Transverse colon (tissue), 4 donors: ENCODE results near the gene ZNF362. TPM values are rescaled to one million over a fixed set of nuclear protein-coding genes. Genes with fewer than 3 reads are reported as not detected.

Experiments used
- DNase-seq: peaks from one replicate; pipeline ENCODE4 v3.0.0-alpha.2; 2019
- H3K27ac ChIP-seq, 4 donors: fragments of 200-600 bp; sonication (generic); 2 replicates each; pipeline ENCODE4 v1.5.1; 2016 to 2018; ENCODE audit warnings: inconsistent platforms in 4 of 4
- H3K27me3 ChIP-seq: fragments of 200-600 bp; sonication (generic); 2 replicates; pipeline ENCODE4 v1.5.1; 2017; ENCODE audit warnings: inconsistent platforms
- H3K36me3 ChIP-seq, 4 donors: fragments of 200-600 bp; sonication (generic); 2 replicates each; pipeline ENCODE4 v1.5.1; 2017 to 2019; ENCODE audit warnings: inconsistent platforms in 4 of 4
- H3K4me1 ChIP-seq, 4 donors: fragments of 200-600 bp; sonication (generic); 2 replicates each; pipeline ENCODE4 v1.5.1; 2017 to 2020; ENCODE audit warnings: inconsistent platforms in 4 of 4
- H3K4me3 ChIP-seq, 4 donors: fragments of 200-600 bp; sonication (generic); 1 replicate in 1 of 4; 2 replicates in 3 of 4; pipeline versions ENCODE4 v1.5.1 to v1.6.1; 2017 to 2019; ENCODE audit warnings: inconsistent platforms in 4 of 4
- H3K9me3 ChIP-seq, 2 donors: fragments of 200-600 bp; sonication (generic); 2 replicates each; pipeline ENCODE4 v1.5.1; 2017 to 2019; ENCODE audit warnings: inconsistent platforms in 2 of 2
- CTCF ChIP-seq, 5 experiments: fragments of 200-600 bp in 3 of 5; fragments of 450-650 bp in 2 of 5; sonication (generic) in 3 of 5; IDR thresholded peaks; 1 replicate in 2 of 5; 2 replicates in 3 of 5; pipeline ENCODE4 v1.5.1; 2016 to 2017; ENCODE audit warnings: antibody characterized with exemption in 5 of 5, inconsistent platforms in 3 of 5, mild to moderate bottlenecking in 2 of 5, moderate library complexity in 1 of 5
- EP300 ChIP-seq: sonication (generic); formaldehyde crosslinking; IDR thresholded peaks from one replicate; pipeline ENCODE4 v1.6.1; 2017; ENCODE audit warnings: antibody characterized with exemption, low read depth
- POLR2A ChIP-seq: fragments of 450-650 bp; IDR thresholded peaks from one replicate; pipeline ENCODE4 v1.6.1; 2016; ENCODE audit warnings: antibody characterized with exemption, mild to moderate bottlenecking, moderate library complexity
- POLR2AphosphoS5 ChIP-seq, 3 donors: sonication (generic); formaldehyde crosslinking; IDR thresholded peaks; one replicate each; pipeline ENCODE4 v1.6.1; 2016; ENCODE audit warnings: antibody characterized with exemption in 3 of 3
- WGBS, 2 donors: methylation state at CpG; one replicate each; pipeline ENCODE4 v1.1.5; 2018; ENCODE audit warnings: low coverage in 1 of 2; 5-methylcytosine and 5-hydroxymethylcytosine counted together
- in situ Hi-C, 4 donors: fragments of 200-750 bp; cut with MboI; loops; one replicate each; pipeline versions ENCODE4 v1.15.0 to v1.15.1; 2017; ENCODE audit warnings: low sequenced_read_pairs in 3 of 4, low pct_ligation_motif_present in 1 of 4, low pct_unique_long_range_greater_than_20kb in 1 of 4
- intact Hi-C: fragments of 100-400 bp; cut with DNase I; formaldehyde crosslinking; loops from one replicate; pipeline ENCODE4 v1.15.1; 2023; ENCODE audit warnings: low total_unique reads
- total RNA-seq, 4 donors: library from RNA; depleted of rRNA; stranded (reverse); fragments of >200 nt; gene quantifications; one replicate each; pipeline ENCODE4 v1.1.0, GENCODE V29; 2016

Gene ZNF362
- total RNA-seq, 4 donors from 2014 or later: 7.9 to 121 (median 12.1) TPM

DNA sequence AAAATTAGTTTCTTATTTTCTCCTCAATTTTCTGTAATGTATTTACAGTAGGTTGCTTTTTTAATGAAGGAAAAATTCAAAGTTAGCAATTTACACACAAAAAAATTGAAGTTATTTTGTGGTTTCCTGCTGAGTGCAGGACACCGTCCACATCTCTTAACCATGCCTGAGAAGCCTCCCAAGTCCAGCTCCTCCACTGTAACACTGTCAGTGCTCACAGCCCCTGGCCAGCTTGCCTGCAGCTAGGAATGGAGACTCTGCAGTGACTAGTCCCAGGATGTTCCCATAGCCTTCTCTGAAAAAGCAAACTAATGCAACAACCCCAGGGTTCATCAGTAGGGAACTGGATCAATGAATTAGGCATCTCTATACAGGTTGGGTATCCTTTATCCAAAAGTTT, 61.1 kb downstream of the ZNF362 start:
- Histone ChIP-seq H3K27ac (no peak overlapping the region), H3K36me3 (no peaks in the 10 kb centered on the region), H3K27me3 (no peaks in the 10 kb centered on the region), H3K9me3 (no peaks in the 10 kb centered on the region), H3K4me3 (no peak overlapping the region), H3K4me1 (no peaks in the 10 kb centered on the region)
- TF ChIP-seq POLR2A (no peak), EP300 (no peak), POLR2AphosphoS5 (IDR thresholded peaks at IDR 0.05) (no peak), CTCF (IDR thresholded peaks at IDR 0.05) (no peak)
- in situ Hi-C loops: no loop called here
- 67 to 72% methylated on average over 1 of the region's 1 CpG for WGBS, 2 donors
- no peak for DNase-seq
- intact Hi-C loops: no loop called here

DNA sequence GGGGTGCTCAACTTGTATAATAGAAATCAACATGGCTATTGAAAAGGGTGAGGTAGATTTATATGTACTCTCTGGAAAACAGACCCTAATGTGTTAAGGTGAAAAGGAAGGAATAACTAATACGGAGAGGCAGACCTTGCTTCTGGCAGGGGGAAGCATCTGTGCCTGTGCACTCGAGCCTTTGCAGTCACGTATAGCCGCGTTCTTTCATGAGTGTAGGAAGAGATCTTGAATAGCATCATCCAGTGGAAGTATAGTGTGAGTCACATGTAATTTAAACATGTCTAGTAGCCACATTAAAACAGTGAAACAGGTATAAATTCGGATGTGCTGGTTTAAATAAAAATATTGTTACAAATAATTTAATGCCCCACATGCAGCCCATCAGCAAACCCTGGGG, 61.7 kb downstream of the ZNF362 start:
- Histone ChIP-seq H3K9me3 (no peaks in the 10 kb centered on the region), H3K4me1 (no peaks in the 10 kb centered on the region), H3K4me3 (no peak overlapping the region), H3K27ac (no peak overlapping the region), H3K27me3 (no peaks in the 10 kb centered on the region), H3K36me3 (peaks cover 0 to 4% (median 0%) of the 10 kb centered on the region in 4 donors)
- TF ChIP-seq POLR2AphosphoS5 (IDR thresholded peaks at IDR 0.05) (no peak), EP300 (no peak), POLR2A (no peak), CTCF (IDR thresholded peaks at IDR 0.05) (no peak)
- intact Hi-C loops (no loop called here), in situ Hi-C loops (no loop called here)
- no peak for DNase-seq
- WGBS, 2 donors: 63 to 68% methylated on average over 6 of the region's 6 CpGs

GRCh38 chr1:33319186-33319948, 63.1 kb downstream of the ZNF362 start:
- no peak overlapping the region for H3K27ac ChIP-seq
- in situ Hi-C loops: no loop called here
- H3K4me1 ChIP-seq: no peaks in the 10 kb centered on the region
- TF ChIP-seq POLR2AphosphoS5 (IDR thresholded peaks at IDR 0.05) (no peak), POLR2A (no peak), EP300 (no peak), CTCF (IDR thresholded peaks at IDR 0.05) (no peak)
- intact Hi-C loops: no loop called here
- H3K4me3 ChIP-seq: no peak overlapping the region
- no peaks in the 10 kb centered on the region for H3K9me3 ChIP-seq
- DNase-seq: no peak
- H3K27me3 ChIP-seq: no peaks in the 10 kb centered on the region
- H3K36me3 ChIP-seq: peaks cover 0 to 18% (median 4%) of the 10 kb centered on the region in 4 donors
- 77 to 88% methylated on average over 3 to 9 of the region's 9 CpGs for WGBS, 2 donors

DNA sequence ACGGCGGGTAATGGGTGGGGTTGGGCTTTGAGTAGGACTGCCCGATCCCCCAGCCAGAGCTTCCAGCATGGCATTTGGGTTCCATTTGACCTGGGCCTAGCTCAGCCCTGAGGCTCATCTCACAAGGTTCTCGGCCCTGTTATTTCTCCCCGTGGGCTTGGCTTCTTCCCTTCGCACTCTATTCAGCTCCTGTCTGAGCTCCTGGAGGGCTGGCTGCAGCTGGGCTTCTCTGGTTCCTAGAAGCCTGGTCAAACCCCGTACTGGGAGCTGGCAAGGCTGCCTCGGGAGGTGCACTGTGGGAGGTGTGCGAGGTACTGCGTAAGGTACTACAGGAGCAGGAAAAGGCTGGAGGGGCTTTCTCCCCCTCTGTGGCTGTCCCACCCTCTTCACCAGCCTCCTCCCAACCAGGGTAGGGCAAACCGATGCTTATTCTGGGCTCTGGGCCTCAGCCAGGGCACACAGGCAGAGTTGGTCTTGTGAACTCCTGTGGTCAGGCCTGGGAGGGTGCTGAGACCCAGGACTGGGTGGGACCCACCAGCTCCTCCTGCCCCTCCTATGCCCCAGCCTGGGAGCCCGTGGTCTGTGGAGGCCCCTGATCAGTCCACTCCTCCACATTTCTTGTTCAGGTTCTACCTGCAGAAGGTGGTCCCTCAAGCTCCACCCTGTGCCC, 63.8 kb downstream of the ZNF362 start:
- Histone ChIP-seq H3K36me3 (peaks cover 0 to 25% (median 8%) of the 10 kb centered on the region in 4 donors), H3K9me3 (no peaks in the 10 kb centered on the region), H3K27ac (no peak overlapping the region), H3K4me3 (no peak overlapping the region), H3K4me1 (no peaks in the 10 kb centered on the region), H3K27me3 (no peaks in the 10 kb centered on the region)
- no peak for DNase-seq
- intact Hi-C loops (no loop called here), in situ Hi-C loops (no loop called here)
- TF ChIP-seq EP300 (no peak), POLR2AphosphoS5 (IDR thresholded peaks at IDR 0.05) (no peak), CTCF (IDR thresholded peaks at IDR 0.05) (no peak), POLR2A (no peak)
- WGBS, 2 donors: 75% methylated on average over 2 to 12 of the region's 12 CpGs
